Endometrial microvascular endothelial cells (primary cell): ENCODE measurements around the gene PYGB. TPM values are rescaled to one million over a fixed set of nuclear protein-coding genes. Genes with fewer than 3 reads are reported as not detected.

Source experiments
- in situ Hi-C: cut with HindIII; loops from 2 replicates; pipeline ENCODE4 v1.10.0; 2017; ENCODE audit warnings: low sequenced_read_pairs, low pct_unique_long_range_greater_than_20kb; ENCODE audit errors: inconsistent ontology term
- total RNA-seq: library from RNA; depleted of rRNA; stranded (reverse); fragments of >200 nt; gene quantifications from one replicate; pipeline ENCODE4 v1.2.3, GENCODE V29; 2015; ENCODE audit errors: inconsistent ontology term

PYGB gene
- 126 TPM for total RNA-seq

- in situ Hi-C loops, result no loop called here
These were observed at the start of gene PYGB for GRCh38 chr20:25247956-25248785. PYGB (plus strand) TSS chr20:25248085; CDS start chr20:25248179, 94 bp downstream.

DNA sequence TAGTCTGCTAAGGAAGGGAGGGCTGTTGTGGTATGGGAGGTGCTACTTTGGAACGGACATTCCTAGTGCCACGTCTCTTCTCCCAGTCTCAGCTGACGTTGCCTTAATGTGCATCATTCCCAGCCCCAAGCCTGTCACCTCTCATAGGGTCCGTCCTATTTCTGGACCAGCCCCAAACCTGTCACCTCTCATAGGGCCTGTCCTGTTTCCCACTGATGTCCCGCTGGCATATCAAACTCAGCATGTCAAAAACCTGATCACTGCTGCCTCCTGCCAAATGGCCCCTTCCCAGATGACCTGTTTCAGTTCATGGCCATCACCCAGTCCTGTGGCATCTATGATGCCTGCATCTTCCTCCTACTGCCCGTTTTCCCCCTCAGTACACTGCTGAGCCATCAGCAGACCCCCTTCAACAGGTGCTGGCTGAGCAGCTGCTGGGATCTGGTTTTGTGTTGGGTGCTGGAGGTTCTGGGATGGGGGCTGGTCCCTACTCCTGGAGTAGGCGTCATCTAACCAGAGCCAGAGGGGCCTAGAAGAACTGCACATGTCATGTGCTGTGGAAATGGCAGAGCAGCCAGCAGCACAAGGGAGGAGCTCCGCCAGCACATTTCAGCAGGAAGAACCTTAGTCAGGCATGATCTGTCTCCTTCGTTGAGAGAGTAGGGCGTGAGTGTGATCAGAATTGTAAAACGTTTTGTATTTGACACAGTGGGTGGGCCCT, 49.1 kb upstream of the PYGB start:
- in situ Hi-C loops, result no loop called here

GRCh38 chr20:25199473-25200260, 48.2 kb upstream of the PYGB start:
- in situ Hi-C loops, result no loop called here

DNA sequence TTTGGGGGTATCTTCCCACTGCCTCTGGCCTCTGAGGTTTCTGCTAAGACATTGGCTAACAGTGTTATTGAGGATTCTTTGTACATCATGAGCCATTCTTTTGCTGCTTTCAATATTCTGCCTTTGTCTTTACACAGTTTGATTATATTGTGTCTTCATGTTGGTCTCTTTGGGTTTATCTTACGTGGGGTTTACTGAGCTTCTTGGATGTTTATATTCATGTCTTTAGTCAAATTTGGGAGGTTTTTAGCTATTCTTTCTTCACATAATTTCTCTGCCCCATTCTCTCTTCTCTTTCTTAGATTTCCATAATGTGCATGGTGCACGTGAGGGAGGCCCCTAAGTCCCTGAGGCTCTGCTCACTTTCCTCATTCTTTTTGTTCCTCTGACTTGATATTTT, 44.8 kb upstream of the PYGB start:
- in situ Hi-C loops, result no loop called here

- in situ Hi-C loops, result no loop called here
These were observed 44.0 kb upstream of the PYGB start for GRCh38 chr20:25203871-25204320.

DNA sequence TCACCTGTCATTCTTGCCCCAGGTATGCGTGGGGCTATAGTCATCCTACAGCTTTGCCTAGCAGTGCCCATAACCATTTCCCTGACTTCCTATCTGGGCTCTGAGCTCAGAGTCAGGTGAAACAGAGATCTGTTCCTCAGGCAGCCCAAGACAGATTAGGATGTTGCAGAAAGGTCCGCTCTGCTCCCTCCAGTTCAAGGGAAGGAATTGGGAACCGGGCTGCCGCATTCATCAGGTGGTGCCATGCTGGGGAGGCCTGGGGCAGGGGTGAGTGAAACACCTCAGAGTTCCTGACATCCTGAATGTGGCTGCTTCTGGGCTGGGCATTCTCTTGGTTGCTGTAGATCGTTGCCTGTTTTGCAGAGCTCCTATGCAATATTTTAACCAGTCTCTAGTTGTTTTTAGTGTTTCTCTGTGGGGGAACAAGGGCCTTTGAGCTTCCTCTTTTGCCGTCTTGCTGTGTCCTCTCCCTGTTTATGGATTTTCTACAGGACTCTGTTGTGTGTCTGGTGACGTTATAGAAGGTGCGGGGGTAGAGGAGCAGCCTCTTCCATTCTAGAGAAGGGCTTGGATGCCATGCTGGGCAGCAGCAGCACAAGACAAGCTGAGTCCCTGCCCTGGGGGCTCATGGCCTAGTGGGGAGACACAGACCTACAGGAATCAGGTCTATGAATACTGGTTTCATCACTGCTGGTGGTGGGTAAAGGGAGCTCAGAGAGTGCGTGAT, 43.2 kb upstream of the PYGB start:
- in situ Hi-C loops, result no loop called here

DNA sequence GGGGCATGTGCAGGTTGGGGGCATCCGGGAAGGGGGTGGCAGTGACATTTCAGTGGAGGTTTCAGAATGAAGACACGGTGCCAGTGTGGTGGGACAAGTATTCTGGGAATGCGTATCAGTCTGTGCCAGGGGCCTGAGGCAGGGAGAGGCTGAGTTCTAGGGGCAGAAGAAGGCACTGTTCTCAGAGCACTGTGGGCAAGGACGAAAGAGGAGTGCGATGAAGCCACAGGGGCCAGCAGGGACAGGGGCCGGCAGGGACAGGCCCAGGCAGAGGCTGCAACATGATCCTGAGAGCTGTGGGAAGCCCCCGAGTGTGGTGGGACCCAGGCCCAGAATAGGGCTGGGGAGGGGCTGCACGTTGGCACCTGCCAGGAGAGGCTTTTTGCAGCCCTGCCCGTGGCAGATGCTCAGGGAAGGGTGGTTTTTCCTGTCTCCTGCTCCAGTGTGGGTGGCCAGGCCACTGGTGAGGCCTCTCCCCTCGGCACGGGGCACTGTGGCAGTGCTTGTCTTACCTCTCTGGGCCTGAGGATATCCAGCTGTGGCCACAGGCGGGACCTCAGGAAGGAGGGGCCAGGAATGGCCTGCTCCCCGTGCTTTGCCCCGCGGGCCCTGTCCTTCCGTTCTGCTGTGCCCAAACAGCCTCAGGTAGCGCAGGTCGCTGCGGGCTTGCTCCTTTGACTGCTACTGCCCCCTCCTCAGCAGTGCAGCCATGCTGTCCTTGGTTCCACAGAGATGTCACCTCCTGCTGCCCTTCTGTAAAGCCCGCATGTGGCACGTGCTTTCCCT, 42.4 kb upstream of the PYGB start:
- in situ Hi-C loops, result no loop called here

- in situ Hi-C loops, result no loop called here
These were observed 41.9 kb upstream of the PYGB start for GRCh38 chr20:25206063-25206403.

GRCh38 chr20:25206548-25206947, 41.3 kb upstream of the PYGB start:
- in situ Hi-C loops, result no loop called here

DNA sequence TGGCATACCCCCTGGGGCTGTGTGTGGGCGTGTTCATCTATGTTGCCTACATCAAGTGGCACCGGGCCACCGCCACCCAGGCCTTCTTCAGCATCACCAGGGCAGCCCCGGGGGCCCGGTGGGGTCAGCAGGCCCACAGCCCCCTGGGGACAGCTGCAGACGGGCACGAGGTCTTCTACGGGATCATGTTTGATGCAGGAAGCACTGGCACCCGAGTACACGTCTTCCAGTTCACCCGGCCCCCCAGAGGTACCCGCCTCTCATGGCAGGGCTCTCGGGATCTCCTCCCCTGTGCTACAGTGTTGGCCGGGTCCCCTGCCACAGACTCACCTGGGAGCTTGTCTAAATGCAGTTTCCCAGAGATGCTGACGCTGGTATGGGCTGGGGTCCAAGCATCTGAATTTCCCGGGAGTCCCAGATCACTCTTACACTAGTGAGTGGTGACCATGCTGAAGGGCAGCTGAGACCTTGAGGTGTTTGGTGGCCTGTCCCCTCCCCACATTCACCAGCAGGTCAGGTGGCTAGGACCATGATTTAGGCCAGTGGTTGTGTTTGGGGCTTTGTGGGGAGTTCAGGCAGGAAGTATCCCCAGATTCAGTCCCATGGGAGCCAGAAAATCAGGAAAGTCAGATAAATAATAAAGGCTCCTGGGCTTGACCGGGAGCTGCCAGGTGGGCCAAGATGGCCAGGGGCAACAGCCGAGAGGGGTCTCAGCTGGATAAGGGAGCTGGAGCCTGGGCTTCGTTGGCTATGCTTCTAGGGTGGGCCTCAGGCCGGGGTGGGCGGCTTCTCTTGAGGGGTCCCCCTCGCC, 40.5 kb upstream of the PYGB start:
- in situ Hi-C loops, result no loop called here

- in situ Hi-C loops, result no loop called here
These were observed 39.8 kb upstream of the PYGB start for GRCh38 chr20:25207960-25208534.

DNA sequence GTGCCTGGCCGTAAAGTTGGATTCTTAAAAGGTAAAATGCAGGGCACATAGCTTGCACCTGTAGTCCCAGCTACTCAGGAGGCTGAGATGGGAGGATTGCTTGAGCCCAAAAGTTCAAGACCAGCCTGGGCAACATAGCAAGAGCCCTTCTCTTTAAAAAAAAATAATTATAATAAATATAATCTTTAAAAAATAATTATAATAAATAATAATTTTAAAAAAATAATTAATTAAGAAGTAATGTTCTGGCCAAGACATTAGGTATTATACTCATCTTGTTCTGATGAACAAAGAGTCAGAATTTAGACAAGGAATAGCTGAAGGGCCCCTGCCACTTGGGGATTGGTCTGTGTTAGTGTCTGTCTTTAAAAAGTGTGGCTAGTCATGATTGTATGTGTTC, 38.5 kb upstream of the PYGB start:
- in situ Hi-C loops, result no loop called here

GRCh38 chr20:25209911-25210310, 38.0 kb upstream of the PYGB start:
- in situ Hi-C loops, result no loop called here

DNA sequence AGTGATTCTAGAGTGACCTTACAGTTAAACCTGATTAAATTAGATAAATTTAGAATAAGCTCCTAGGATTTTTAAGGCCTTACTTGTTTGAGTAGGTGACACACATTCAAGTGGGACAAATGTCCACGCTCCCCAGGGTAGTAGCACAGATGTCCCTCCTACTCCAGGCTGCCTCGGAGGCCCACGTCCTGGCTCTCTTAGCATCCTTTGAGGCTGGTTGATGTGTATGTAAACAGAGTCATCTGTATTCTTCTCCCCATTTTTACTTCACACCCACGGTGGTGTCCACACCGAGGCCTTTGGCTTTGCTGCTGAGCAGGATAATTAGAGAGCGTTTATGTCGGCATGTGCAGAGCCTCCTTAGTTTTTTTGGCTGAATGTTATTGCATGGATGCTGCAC, 36.6 kb upstream of the PYGB start:
- in situ Hi-C loops, result no loop called here

DNA sequence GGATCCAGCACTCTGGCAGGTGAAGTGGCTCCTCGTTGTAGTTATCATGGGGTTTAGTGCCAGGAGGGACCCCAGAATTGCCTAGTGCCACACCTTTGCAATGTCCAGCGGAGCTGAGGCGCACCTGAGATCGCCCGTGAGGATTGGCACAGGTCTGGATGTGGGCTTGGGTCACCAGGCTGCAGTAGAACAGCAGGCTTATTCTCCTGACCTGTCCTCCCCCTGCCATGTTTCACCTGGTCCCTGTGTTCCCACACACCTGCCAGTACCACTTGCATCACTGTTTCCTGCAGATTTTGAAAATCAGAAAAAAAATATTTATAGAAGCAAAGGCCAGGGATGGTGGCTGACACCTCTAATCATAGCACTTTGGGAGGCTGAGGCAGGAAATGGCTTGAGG, 35.6 kb upstream of the PYGB start:
- in situ Hi-C loops, result no loop called here

GRCh38 chr20:25213566-25214425, 34.1 kb upstream of the PYGB start:
- in situ Hi-C loops, result no loop called here
